Astrocyte of the spinal cord (primary cell): Measurements from ENCODE around the gene RAB27A.

Source experiments
- DNase-seq: peaks from one replicate; pipeline ENCODE4 v3.0.0; 2011; ENCODE audit warnings: low read depth, low spot score
- H3K4me3 ChIP-seq: 2 replicates; pipeline ENCODE4 v1.5.1; 2011; ENCODE audit warnings: low read depth, mild to moderate bottlenecking, low read length, moderate library complexity
- CTCF ChIP-seq: IDR thresholded peaks from 2 replicates; pipeline ENCODE4 v1.5.1; 2012; ENCODE audit warnings: low read depth, mild to moderate bottlenecking, low read length, inconsistent platforms
- in situ Hi-C: cut with HindIII; loops from 2 replicates; pipeline ENCODE4 v1.10.0; 2017; ENCODE audit warnings: low sequenced_read_pairs

Gene RAB27A

GRCh38 chr15:55260562-55261131, 29.0 kb downstream of the RAB27A start:
- no peak for DNase-seq
- no peak overlapping the region for H3K4me3 ChIP-seq
- no peak for TF ChIP-seq CTCF
- in situ Hi-C loops: no loop called here

- no peak overlapping the region for H3K4me3 ChIP-seq
- DNase-seq: no peak
- in situ Hi-C loops: no loop called here
- no peak for TF ChIP-seq CTCF
Observed at GRCh38 chr15:55257938-55258337, 31.7 kb downstream of the RAB27A start.

- DNase-seq: peak; percentile 29
- no peak overlapping the region for H3K4me3 ChIP-seq
- TF ChIP-seq CTCF: no peak
- in situ Hi-C loops: no loop called here
Observed at GRCh38 chr15:55257012-55257670, 32.5 kb downstream of the RAB27A start.

- in situ Hi-C loops: no loop called here
- H3K4me3 ChIP-seq: no peak overlapping the region
- TF ChIP-seq CTCF: no peak
- peak; percentile 2 for DNase-seq
Observed at GRCh38 chr15:55256281-55257011, 33.2 kb downstream of the RAB27A start.

- no peak overlapping the region for H3K4me3 ChIP-seq
- in situ Hi-C loops: no loop called here
- TF ChIP-seq CTCF: no peak
- DNase-seq: no peak
Observed at GRCh38 chr15:55255714-55256113, 33.9 kb downstream of the RAB27A start.

- DNase-seq: no peak
- in situ Hi-C loops: no loop called here
- no peak for TF ChIP-seq CTCF
- H3K4me3 ChIP-seq: no peak overlapping the region
Observed at GRCh38 chr15:55254916-55255679, 34.5 kb downstream of the RAB27A start.
